Testis (tissue), 2 donors: Measurements from ENCODE around the gene AADAT.

Source experiments
- POLR2A ChIP-seq: fragments of 450-650 bp; IDR thresholded peaks from one replicate; pipeline ENCODE4 v1.6.1; 2017; ENCODE audit warnings: antibody characterized with exemption, mild to moderate bottlenecking, moderate library complexity
- TF ChIP-seq, protein P1 (sequence below), 3 experiments: fragments of 450-650 bp in 2 of 3; fragments of 200-600 bp in 1 of 3; sonication (generic) in 1 of 3; IDR thresholded peaks; one replicate each; pipeline ENCODE4 v1.5.1; 2016 to 2019; ENCODE audit warnings: antibody characterized with exemption in 3 of 3, mild to moderate bottlenecking in 2 of 3, moderate library complexity in 1 of 3

DNA sequence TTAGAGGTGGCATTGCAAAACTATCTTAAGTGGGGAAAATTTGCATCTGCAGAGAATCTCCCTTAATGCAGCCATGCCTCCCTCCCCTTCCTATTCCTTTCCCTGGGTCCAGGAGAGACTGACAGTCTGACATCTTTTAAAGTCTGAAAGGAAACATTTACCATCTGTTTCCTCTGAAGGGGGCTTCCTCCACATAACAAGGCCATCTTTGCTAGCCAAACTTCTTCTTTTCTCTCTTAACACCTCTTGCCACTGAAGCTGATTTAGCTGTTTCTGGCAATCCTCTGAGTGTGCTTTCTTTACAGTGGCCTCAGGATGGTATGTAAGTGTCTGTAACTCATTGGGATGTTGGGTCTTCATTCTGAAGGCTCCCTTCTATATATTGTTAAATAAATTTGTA is 34.6 kb upstream of the AADAT start:
- TF ChIP-seq, protein P1, sequence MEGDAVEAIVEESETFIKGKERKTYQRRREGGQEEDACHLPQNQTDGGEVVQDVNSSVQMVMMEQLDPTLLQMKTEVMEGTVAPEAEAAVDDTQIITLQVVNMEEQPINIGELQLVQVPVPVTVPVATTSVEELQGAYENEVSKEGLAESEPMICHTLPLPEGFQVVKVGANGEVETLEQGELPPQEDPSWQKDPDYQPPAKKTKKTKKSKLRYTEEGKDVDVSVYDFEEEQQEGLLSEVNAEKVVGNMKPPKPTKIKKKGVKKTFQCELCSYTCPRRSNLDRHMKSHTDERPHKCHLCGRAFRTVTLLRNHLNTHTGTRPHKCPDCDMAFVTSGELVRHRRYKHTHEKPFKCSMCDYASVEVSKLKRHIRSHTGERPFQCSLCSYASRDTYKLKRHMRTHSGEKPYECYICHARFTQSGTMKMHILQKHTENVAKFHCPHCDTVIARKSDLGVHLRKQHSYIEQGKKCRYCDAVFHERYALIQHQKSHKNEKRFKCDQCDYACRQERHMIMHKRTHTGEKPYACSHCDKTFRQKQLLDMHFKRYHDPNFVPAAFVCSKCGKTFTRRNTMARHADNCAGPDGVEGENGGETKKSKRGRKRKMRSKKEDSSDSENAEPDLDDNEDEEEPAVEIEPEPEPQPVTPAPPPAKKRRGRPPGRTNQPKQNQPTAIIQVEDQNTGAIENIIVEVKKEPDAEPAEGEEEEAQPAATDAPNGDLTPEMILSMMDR (IDR thresholded peaks at IDR 0.05): no peak
- TF ChIP-seq POLR2A: no peak
